Lung (tissue), 12 donors: ENCODE measurements around the gene SNW1. TPM values are rescaled to one million over a fixed set of nuclear protein-coding genes. Genes with fewer than 3 reads are reported as not detected.
"Not testable (repeated sequence)": the region's sequence is repeated elsewhere in the genome, so short reads cannot be mapped to it uniquely, and the experiment has no call there.

Experiments used
- ATAC-seq: fragments of 200-7000 bp; cut with Tn5 transposase; one replicate; pipeline ENCODE4 v1.9.1; 2020; ENCODE audit warnings: moderate number of reproducible peaks; ENCODE audit not compliant: insufficient read depth, low FRiP score
- DNase-seq, 3 donors: peaks; one replicate each; pipeline ENCODE4 v3.0.0-alpha.2; 2013 to 2017
- H3K27ac ChIP-seq, 2 donors: one replicate each; pipeline ENCODE4 v1.5.1; 2013; ENCODE audit warnings: mild to moderate bottlenecking in 2 of 2, moderate library complexity in 2 of 2, control low read depth in 1 of 2, inconsistent platforms in 1 of 2, low read depth in 1 of 2, low read length in 1 of 2
- H3K27me3 ChIP-seq, 3 donors: one replicate each; pipeline ENCODE4 v1.5.1; 2013; ENCODE audit warnings: low read length in 2 of 3; ENCODE audit not compliant: control insufficient read depth in 3 of 3, insufficient read depth in 3 of 3
- H3K36me3 ChIP-seq, 4 donors: one replicate each; pipeline ENCODE4 v1.5.1; 2013; ENCODE audit warnings: low read length in 4 of 4, mild to moderate bottlenecking in 1 of 4, moderate library complexity in 1 of 4; ENCODE audit not compliant: control insufficient read depth in 4 of 4, insufficient read depth in 4 of 4
- H3K4me1 ChIP-seq, 5 donors: one replicate each; pipeline ENCODE4 v1.5.1; 2013; ENCODE audit warnings: low read length in 5 of 5, mild to moderate bottlenecking in 2 of 5, moderate library complexity in 1 of 5; ENCODE audit not compliant: control insufficient read depth in 5 of 5, insufficient read depth in 5 of 5
- H3K4me3 ChIP-seq: one replicate; pipeline ENCODE4 v1.5.1; 2013; ENCODE audit warnings: mild to moderate bottlenecking, control low read depth, moderate library complexity
- H3K9ac ChIP-seq, 2 donors: one replicate each; pipeline ENCODE4 v1.5.1; 2013; ENCODE audit warnings: low read length in 2 of 2, control low read depth in 1 of 2; ENCODE audit not compliant: insufficient read depth in 1 of 2
- H3K9me3 ChIP-seq, 4 donors: one replicate each; pipeline ENCODE4 v1.5.1; 2013; ENCODE audit warnings: low read length in 3 of 4, mild to moderate bottlenecking in 1 of 4, moderate library complexity in 1 of 4; ENCODE audit not compliant: control insufficient read depth in 4 of 4, insufficient read depth in 3 of 4
- WGBS, 2 donors: extraction: QIAGEN DNeasy Blood & Tissue Kit; methylation state at CpG; one replicate each; pipeline ENCODE4 v1.1.7; 2013; 5-methylcytosine and 5-hydroxymethylcytosine counted together
- polyA plus RNA-seq, 2 donors: library from polyadenylated mRNA; stranded (reverse); fragments of 200-250 nt; gene quantifications; one replicate each; pipeline ENCODE4 v1.2.1, GENCODE V29; 2013
- total RNA-seq, 2 donors: library from RNA; depleted of rRNA in 1 of 2; stranded (reverse); fragments of >200 nt in 1 of 2; gene quantifications; one replicate each; pipeline ENCODE4 v1.2.1, GENCODE V29; 2014 to 2021
- TF ChIP-seq, protein P1 (sequence below): IDR thresholded peaks from 2 replicates; pipeline ENCODE4 v1.5.1; 2012; ENCODE audit warnings: mild to moderate bottlenecking; ENCODE audit errors: control extremely low read depth, extremely low read depth
- donor health status: control.
- donor health status: control.
- donor health status: Bipolar disorder and iron deficiency.
- donor health status: healthy.
- donor health status: DM: yes; HTN: yes; CAD: no.

Gene SNW1
- total and polyA plus RNA-seq, 4 donors: 23.9 to 86.3 (median 47.8) TPM

- Histone ChIP-seq H3K4me3 (no peak overlapping the region), H3K36me3 (peaks cover 11 to 41% (median 30%) of the 10 kb centered on the region in 4 donors), H3K4me1 (peaks cover 0 to 3% (median 0%) of the 10 kb centered on the region in 5 donors), H3K9ac (no peak overlapping the region), H3K27ac (no peak overlapping the region), H3K27me3 (no peaks in the 10 kb centered on the region), H3K9me3 (no peaks in the 10 kb centered on the region)
- TF ChIP-seq, protein P1, sequence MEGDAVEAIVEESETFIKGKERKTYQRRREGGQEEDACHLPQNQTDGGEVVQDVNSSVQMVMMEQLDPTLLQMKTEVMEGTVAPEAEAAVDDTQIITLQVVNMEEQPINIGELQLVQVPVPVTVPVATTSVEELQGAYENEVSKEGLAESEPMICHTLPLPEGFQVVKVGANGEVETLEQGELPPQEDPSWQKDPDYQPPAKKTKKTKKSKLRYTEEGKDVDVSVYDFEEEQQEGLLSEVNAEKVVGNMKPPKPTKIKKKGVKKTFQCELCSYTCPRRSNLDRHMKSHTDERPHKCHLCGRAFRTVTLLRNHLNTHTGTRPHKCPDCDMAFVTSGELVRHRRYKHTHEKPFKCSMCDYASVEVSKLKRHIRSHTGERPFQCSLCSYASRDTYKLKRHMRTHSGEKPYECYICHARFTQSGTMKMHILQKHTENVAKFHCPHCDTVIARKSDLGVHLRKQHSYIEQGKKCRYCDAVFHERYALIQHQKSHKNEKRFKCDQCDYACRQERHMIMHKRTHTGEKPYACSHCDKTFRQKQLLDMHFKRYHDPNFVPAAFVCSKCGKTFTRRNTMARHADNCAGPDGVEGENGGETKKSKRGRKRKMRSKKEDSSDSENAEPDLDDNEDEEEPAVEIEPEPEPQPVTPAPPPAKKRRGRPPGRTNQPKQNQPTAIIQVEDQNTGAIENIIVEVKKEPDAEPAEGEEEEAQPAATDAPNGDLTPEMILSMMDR: no peak
- ATAC-seq: no peak
- DNase-seq: no peak
- WGBS, 2 donors: 59 to 67% methylated on average over 3 of the region's 3 CpGs
Measured at GRCh38 chr14:77752799-77753516, 8.0 kb downstream of the SNW1 start.

- Histone ChIP-seq H3K4me1 (peaks cover 0 to 3% (median 0%) of the 10 kb centered on the region in 5 donors), H3K27ac (no peak overlapping the region), H3K27me3 (no peaks in the 10 kb centered on the region), H3K9ac (no peak overlapping the region), H3K9me3 (no peaks in the 10 kb centered on the region), H3K36me3 (peaks cover 13 to 41% (median 31%) of the 10 kb centered on the region in 4 donors), H3K4me3 (no peak overlapping the region)
- ATAC-seq: no peak
- DNase-seq: no peak
- 98 to 99% methylated on average over 2 of the region's 2 CpGs for WGBS, 2 donors
- TF ChIP-seq, protein P1: no peak
Measured at GRCh38 chr14:77752266-77752665, 8.7 kb downstream of the SNW1 start.

DNA sequence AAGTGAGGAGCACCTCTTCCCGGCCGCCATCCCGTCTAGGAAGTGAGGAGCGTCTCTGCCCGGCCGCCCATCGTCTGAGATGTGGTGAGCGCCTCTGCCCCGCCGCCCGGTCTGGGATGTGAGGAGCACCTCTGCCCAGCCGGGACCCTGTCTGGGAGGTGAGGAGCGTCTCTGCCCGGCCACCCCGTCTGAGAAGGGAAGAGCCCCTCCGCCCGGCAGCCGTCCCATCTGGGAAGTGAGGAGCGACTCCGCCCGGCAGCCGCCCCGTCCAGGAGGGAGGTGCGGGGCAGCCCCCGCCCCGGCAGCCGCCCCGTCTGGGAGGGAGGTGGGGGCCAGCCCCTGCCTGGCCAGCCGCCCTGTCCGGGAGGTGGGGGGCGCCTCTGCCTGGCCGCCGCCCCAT is 13.5 kb downstream of the SNW1 start:
- not testable (repeated sequence) for H3K4me1 ChIP-seq, DNase-seq, ATAC-seq, H3K4me3 ChIP-seq, H3K27ac ChIP-seq, H3K27me3 ChIP-seq, H3K9me3 ChIP-seq, H3K9ac ChIP-seq
- H3K36me3 ChIP-seq: peaks cover 16 to 38% (median 30%) of the 10 kb centered on the region in 4 donors
- 91 to 95% methylated on average over 33 of the region's 33 CpGs for WGBS, 2 donors

GRCh38 chr14:77746064-77746702 is 14.8 kb downstream of the SNW1 start:
- Histone ChIP-seq H3K36me3 (peaks cover 16 to 35% (median 28%) of the 10 kb centered on the region in 4 donors), H3K27ac (no peak overlapping the region), H3K9me3 (no peaks in the 10 kb centered on the region), H3K4me1 (peaks cover 0 to 2% (median 0%) of the 10 kb centered on the region in 5 donors), H3K9ac (no peak overlapping the region), H3K27me3 (no peaks in the 10 kb centered on the region), H3K4me3 (no peak overlapping the region)
- DNase-seq: no peak
- TF ChIP-seq, protein P1: no peak
- 58 to 81% methylated on average over 4 of the region's 4 CpGs for WGBS, 2 donors
- ATAC-seq: no peak
